ENCODE results near the gene MEGF11. TPM values are rescaled to one million over a fixed set of nuclear protein-coding genes. Genes with fewer than 3 reads are reported as not detected.

Gene MEGF11
- total and polyA plus RNA-seq, 8 donors, result 2.6 to 17.4 (median 9.9) TPM; not detected in 1

DNA sequence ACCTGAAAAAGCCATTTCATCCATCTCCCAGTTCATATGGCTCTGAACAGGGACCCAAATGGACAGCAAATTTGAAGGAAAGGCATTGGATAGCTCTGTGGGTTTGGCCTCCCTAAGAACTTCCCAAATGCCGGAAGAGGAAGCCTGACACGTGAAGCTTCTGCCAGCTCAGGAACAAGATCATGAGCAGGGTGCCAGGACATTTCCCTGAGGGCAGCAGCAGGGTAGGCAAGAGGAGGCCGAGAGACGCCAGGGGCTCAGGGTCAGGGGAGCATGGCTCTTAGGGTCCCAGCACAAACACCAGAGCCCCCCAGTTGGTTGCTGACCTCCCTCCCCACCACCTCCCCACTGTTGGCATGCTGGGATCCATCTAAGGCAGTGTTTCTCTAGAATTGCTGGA, 187.5 kb downstream of the MEGF11 start:
- ATAC-seq (no peak), DNase-seq (no peak)
- peaks cover 0 to 4% of the 10 kb centered on the region in 2 donors for H3K9me3 ChIP-seq
- H3K4me1 ChIP-seq, result no peaks in the 10 kb centered on the region
- intact Hi-C loops (cut with DNase I), result no loop called here
- TF ChIP-seq, protein P1, sequence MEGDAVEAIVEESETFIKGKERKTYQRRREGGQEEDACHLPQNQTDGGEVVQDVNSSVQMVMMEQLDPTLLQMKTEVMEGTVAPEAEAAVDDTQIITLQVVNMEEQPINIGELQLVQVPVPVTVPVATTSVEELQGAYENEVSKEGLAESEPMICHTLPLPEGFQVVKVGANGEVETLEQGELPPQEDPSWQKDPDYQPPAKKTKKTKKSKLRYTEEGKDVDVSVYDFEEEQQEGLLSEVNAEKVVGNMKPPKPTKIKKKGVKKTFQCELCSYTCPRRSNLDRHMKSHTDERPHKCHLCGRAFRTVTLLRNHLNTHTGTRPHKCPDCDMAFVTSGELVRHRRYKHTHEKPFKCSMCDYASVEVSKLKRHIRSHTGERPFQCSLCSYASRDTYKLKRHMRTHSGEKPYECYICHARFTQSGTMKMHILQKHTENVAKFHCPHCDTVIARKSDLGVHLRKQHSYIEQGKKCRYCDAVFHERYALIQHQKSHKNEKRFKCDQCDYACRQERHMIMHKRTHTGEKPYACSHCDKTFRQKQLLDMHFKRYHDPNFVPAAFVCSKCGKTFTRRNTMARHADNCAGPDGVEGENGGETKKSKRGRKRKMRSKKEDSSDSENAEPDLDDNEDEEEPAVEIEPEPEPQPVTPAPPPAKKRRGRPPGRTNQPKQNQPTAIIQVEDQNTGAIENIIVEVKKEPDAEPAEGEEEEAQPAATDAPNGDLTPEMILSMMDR (IDR thresholded peaks at IDR 0.05), result no peak
- H3K27ac ChIP-seq, result no peak overlapping the region
- peaks cover 0 to 16% of the 10 kb centered on the region in 2 donors for H3K27me3 ChIP-seq
- H3K36me3 ChIP-seq, result no peaks in the 10 kb centered on the region
- H3K4me3 ChIP-seq, result no peak overlapping the region

DNA sequence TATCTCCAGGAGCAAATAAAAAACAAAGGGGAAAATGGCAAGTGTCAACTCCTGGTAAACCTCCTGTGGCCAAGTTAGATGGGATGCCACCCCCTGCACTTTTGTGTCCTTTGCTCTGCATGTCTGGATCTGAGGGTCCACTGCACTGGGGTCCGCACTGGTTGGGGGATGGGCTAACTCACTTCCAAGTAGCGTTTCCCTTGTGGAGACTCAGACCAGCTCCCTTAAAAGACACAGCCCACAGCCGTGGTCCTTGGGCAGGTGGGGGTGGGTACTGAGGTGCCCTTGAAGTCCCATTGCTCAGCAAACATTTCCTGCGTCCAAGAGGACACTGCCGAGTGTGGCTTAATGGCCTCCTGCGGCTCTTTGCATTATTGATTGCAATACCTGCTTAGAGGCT, 188.2 kb downstream of the MEGF11 start:
- Histone ChIP-seq H3K36me3 (no peaks in the 10 kb centered on the region), H3K9me3 (peaks cover 0 to 4% of the 10 kb centered on the region in 2 donors), H3K4me1 (no peaks in the 10 kb centered on the region), H3K27ac (no peak overlapping the region), H3K4me3 (no peak overlapping the region), H3K27me3 (peaks cover 0 to 16% of the 10 kb centered on the region in 2 donors)
- DNase-seq, result no peak
- intact Hi-C loops (cut with DNase I), result no loop called here
- TF ChIP-seq, protein P1 (IDR thresholded peaks at IDR 0.05), result no peak
- no peak for ATAC-seq

GRCh38 chr15:66063147-66063546, 190.4 kb downstream of the MEGF11 start:
- peaks cover 0 to 26% of the 10 kb centered on the region in 2 donors for H3K27me3 ChIP-seq
- H3K4me1 ChIP-seq, result no peaks in the 10 kb centered on the region
- TF ChIP-seq, protein P1 (IDR thresholded peaks at IDR 0.05), result no peak
- DNase-seq, result no peak
- no peak for ATAC-seq
- no peak overlapping the region for H3K27ac ChIP-seq
- intact Hi-C loops (cut with DNase I), result no loop called here
- no peaks in the 10 kb centered on the region for H3K36me3 ChIP-seq
- no peak overlapping the region for H3K4me3 ChIP-seq
- H3K9me3 ChIP-seq, result peaks cover 0 to 4% of the 10 kb centered on the region in 2 donors

DNA sequence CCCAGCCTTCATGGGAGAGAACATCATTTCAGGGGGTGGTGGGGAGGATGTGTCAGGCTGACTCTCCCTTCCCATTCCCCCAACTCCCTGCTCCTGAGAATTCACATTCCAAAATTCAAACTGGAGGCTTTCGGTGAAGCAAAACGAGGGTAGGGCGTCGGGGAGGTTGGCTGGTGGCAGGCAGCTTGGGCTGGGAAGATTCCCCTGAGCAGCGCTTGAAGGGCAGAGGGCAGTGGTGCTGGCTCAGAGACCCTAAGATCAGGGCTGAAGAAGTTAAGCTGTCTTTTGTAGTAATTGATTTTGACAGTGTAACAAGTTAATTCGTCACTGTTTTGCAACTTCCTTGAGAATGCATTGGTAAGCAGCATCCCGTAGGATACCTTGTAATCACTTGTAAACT, 196.5 kb downstream of the MEGF11 start:
- Histone ChIP-seq H3K27ac (no peak overlapping the region), H3K27me3 (peaks cover 0 to 14% of the 10 kb centered on the region in 2 donors), H3K36me3 (no peaks in the 10 kb centered on the region), H3K4me1 (no peaks in the 10 kb centered on the region), H3K4me3 (no peak overlapping the region), H3K9me3 (peaks cover 0 to 2% of the 10 kb centered on the region in 2 donors)
- TF ChIP-seq, protein P1 (IDR thresholded peaks at IDR 0.05), result no peak
- intact Hi-C loops (cut with DNase I), result no loop called here
- DNase-seq (no peak), ATAC-seq (no peak)

- H3K9me3 ChIP-seq, result no peaks in the 10 kb centered on the region
- no peak for DNase-seq
- no peak for ATAC-seq
- TF ChIP-seq, protein P1 (IDR thresholded peaks at IDR 0.05), result no peak
- H3K27ac ChIP-seq, result no peak overlapping the region
- intact Hi-C loops (cut with DNase I), result no loop called here
- H3K4me1 ChIP-seq, result no peaks in the 10 kb centered on the region
- peaks cover 0 to 1% of the 10 kb centered on the region in 2 donors for H3K27me3 ChIP-seq
- no peak overlapping the region for H3K4me3 ChIP-seq
- no peaks in the 10 kb centered on the region for H3K36me3 ChIP-seq
Observed at GRCh38 chr15:66053991-66054390, 199.6 kb downstream of the MEGF11 start.

Measured in left lung (tissue), 10 donors.